ENCODE results near the gene ZMIZ1. TPM values are rescaled to one million over a fixed set of nuclear protein-coding genes. Genes with fewer than 3 reads are reported as not detected.

Gene ZMIZ1
- total and polyA plus RNA-seq, 4 donors = 18.3 to 80.2 (median 42.6) TPM

DNA sequence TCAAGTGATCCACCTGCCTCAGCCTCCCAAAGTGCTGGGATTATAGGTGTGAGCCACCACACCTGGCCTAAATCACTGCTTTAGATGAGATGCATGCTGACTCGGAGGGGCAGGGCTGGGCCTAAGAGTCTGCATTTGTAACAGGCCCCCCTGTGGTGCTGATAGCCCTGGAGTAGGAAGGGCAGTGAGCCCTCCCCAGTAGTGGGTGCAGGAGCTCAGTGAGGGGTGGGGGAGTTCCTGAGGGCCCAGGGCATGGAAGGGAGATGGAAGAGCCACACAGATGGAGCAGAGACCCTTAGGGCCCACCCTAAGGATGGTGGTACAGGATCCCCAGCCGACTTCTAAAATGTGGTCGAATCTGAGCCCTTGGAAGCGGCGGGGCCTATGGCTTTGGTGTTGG, 146.8 kb downstream of the ZMIZ1 start:
- WGBS, 2 donors = 94 to 97% methylated on average over 5 of the region's 5 CpGs
- no peaks in the 10 kb centered on the region for H3K9me3 ChIP-seq (ENCODE audit: control insufficient read depth in 4 of 4, insufficient read depth in 3 of 4, low read length in 3 of 4)
- H3K4me3 ChIP-seq = no peak overlapping the region
- no peak overlapping the region for H3K27ac ChIP-seq (ENCODE audit: low read depth in 1 of 2, low read length in 1 of 2)
- DNase-seq = no peak
- peaks cover 5 to 51% (median 26%) of the 10 kb centered on the region in 4 donors for H3K36me3 ChIP-seq (ENCODE audit: control insufficient read depth in 4 of 4, insufficient read depth in 4 of 4, low read length in 4 of 4)
- TF ChIP-seq, protein P1, sequence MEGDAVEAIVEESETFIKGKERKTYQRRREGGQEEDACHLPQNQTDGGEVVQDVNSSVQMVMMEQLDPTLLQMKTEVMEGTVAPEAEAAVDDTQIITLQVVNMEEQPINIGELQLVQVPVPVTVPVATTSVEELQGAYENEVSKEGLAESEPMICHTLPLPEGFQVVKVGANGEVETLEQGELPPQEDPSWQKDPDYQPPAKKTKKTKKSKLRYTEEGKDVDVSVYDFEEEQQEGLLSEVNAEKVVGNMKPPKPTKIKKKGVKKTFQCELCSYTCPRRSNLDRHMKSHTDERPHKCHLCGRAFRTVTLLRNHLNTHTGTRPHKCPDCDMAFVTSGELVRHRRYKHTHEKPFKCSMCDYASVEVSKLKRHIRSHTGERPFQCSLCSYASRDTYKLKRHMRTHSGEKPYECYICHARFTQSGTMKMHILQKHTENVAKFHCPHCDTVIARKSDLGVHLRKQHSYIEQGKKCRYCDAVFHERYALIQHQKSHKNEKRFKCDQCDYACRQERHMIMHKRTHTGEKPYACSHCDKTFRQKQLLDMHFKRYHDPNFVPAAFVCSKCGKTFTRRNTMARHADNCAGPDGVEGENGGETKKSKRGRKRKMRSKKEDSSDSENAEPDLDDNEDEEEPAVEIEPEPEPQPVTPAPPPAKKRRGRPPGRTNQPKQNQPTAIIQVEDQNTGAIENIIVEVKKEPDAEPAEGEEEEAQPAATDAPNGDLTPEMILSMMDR (IDR thresholded peaks at IDR 0.05; ENCODE audit: control extremely low read depth, extremely low read depth) = no peak
- H3K9ac ChIP-seq (ENCODE audit: insufficient read depth in 1 of 2, low read length in 2 of 2) = no peak overlapping the region
- peaks cover 0 to 14% (median 5%) of the 10 kb centered on the region in 5 donors for H3K4me1 ChIP-seq (ENCODE audit: control insufficient read depth in 5 of 5, insufficient read depth in 5 of 5, low read length in 5 of 5)
- ATAC-seq (ENCODE audit: insufficient read depth, low FRiP score) = no peak
- H3K27me3 ChIP-seq (ENCODE audit: control insufficient read depth in 3 of 3, insufficient read depth in 3 of 3, low read length in 2 of 3) = no peaks in the 10 kb centered on the region

GRCh38 chr10:79219322-79219957, 150.7 kb downstream of the ZMIZ1 start:
- H3K36me3 ChIP-seq (ENCODE audit: control insufficient read depth in 4 of 4, insufficient read depth in 4 of 4, low read length in 4 of 4) = peaks cover 5 to 36% (median 25%) of the 10 kb centered on the region in 4 donors
- H3K27ac ChIP-seq (ENCODE audit: low read depth in 1 of 2, low read length in 1 of 2) = peak overlapping the region in 1 of 2 donors; percentile 0
- no peaks in the 10 kb centered on the region for H3K27me3 ChIP-seq (ENCODE audit: control insufficient read depth in 3 of 3, insufficient read depth in 3 of 3, low read length in 2 of 3)
- TF ChIP-seq, protein P1 (IDR thresholded peaks at IDR 0.05; ENCODE audit: control extremely low read depth, extremely low read depth) = no peak
- DNase-seq (no peak), ATAC-seq (ENCODE audit: insufficient read depth, low FRiP score) (no peak)
- peaks cover 15 to 53% (median 35%) of the 10 kb centered on the region in 5 donors for H3K4me1 ChIP-seq (ENCODE audit: control insufficient read depth in 5 of 5, insufficient read depth in 5 of 5, low read length in 5 of 5)
- no peak overlapping the region for H3K9ac ChIP-seq (ENCODE audit: insufficient read depth in 1 of 2, low read length in 2 of 2)
- no peak overlapping the region for H3K4me3 ChIP-seq
- no peaks in the 10 kb centered on the region for H3K9me3 ChIP-seq (ENCODE audit: control insufficient read depth in 4 of 4, insufficient read depth in 3 of 4, low read length in 3 of 4)
- 96 to 97% methylated on average over 3 of the region's 3 CpGs for WGBS, 2 donors

GRCh38 chr10:79220307-79220706, 151.5 kb downstream of the ZMIZ1 start:
- Histone ChIP-seq H3K36me3 (ENCODE audit: control insufficient read depth in 4 of 4, insufficient read depth in 4 of 4, low read length in 4 of 4) (peaks cover 5 to 34% (median 30%) of the 10 kb centered on the region in 4 donors), H3K27ac (ENCODE audit: low read depth in 1 of 2, low read length in 1 of 2) (peak overlapping the region; percentile 0 to 89), H3K9ac (ENCODE audit: insufficient read depth in 1 of 2, low read length in 2 of 2) (no peak overlapping the region), H3K27me3 (ENCODE audit: control insufficient read depth in 3 of 3, insufficient read depth in 3 of 3, low read length in 2 of 3) (no peaks in the 10 kb centered on the region), H3K4me1 (ENCODE audit: control insufficient read depth in 5 of 5, insufficient read depth in 5 of 5, low read length in 5 of 5) (peaks cover 15 to 56% (median 40%) of the 10 kb centered on the region in 5 donors), H3K4me3 (no peak overlapping the region), H3K9me3 (ENCODE audit: control insufficient read depth in 4 of 4, insufficient read depth in 3 of 4, low read length in 3 of 4) (no peaks in the 10 kb centered on the region)
- TF ChIP-seq, protein P1 (IDR thresholded peaks at IDR 0.05; ENCODE audit: control extremely low read depth, extremely low read depth) = no peak
- peak in 2 of 3 donors; percentile 27 to 59 for DNase-seq
- no peak for ATAC-seq (ENCODE audit: insufficient read depth, low FRiP score)
- WGBS, 2 donors = 73 to 81% methylated on average over 7 of the region's 7 CpGs

Data from lung (tissue), 12 donors.